ENCODE measurements around the gene ZBTB16.

DNA sequence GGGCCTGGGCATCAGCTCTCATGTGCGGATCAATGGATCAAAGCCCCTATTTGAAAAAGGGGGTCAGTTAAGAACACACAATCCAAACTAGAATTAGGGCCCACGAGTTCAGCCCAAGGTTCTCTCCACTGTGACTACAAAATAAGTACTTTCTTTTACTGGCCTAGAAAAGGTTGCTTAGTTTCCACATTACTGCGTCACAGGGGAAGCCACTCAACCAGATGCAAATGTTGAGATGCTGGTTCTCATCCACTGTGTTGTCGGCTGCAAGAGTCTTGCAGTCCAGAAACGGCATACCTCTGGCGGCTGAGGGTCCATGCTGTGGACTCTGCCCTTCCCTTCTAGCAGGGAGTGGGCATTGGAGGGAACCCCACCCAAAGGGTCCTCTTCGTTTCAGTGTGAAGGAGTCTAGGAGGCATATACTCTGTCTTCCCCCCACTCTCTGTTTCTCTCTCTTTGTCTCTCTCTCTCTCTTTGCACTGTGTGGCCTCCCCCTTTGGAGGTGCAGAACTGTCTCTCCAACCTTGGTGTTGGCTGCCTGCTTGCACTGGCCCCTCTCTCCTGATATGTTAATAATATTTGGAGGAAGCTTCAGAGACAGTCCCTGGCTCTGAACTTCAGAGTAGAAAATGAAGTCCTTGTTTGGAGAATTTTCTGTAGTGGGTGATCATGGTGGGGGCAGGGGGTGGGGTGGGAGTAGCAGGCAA is 137.6 kb downstream of the ZBTB16 start:
- TF ChIP-seq, protein P1, sequence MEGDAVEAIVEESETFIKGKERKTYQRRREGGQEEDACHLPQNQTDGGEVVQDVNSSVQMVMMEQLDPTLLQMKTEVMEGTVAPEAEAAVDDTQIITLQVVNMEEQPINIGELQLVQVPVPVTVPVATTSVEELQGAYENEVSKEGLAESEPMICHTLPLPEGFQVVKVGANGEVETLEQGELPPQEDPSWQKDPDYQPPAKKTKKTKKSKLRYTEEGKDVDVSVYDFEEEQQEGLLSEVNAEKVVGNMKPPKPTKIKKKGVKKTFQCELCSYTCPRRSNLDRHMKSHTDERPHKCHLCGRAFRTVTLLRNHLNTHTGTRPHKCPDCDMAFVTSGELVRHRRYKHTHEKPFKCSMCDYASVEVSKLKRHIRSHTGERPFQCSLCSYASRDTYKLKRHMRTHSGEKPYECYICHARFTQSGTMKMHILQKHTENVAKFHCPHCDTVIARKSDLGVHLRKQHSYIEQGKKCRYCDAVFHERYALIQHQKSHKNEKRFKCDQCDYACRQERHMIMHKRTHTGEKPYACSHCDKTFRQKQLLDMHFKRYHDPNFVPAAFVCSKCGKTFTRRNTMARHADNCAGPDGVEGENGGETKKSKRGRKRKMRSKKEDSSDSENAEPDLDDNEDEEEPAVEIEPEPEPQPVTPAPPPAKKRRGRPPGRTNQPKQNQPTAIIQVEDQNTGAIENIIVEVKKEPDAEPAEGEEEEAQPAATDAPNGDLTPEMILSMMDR (conservative IDR thresholded peaks at IDR 0.05; ENCODE audit: low read depth in 2 of 2), result no peak
- TF ChIP-seq POLR2AphosphoS5 (IDR thresholded peaks at IDR 0.05; ENCODE audit: low read depth), result no peak
- no peak for TF ChIP-seq ZNF114 (CRISPR knock-in tag; IDR thresholded peaks at IDR 0.05)
- TF ChIP-seq EZH2phosphoT487 (IDR thresholded peaks at IDR 0.05; ENCODE audit: unreplicated experiment), result no peak
- no peak for TF ChIP-seq CREB1 (CRISPR knock-in tag; IDR thresholded peaks at IDR 0.05; ENCODE audit: low read depth)
- TF ChIP-seq ZNF331 (CRISPR knock-in tag; IDR thresholded peaks at IDR 0.05; ENCODE audit: low read depth), result no peak

Measured in GM23338 (cell line).